ENCODE results near the gene GLE1.

DNA sequence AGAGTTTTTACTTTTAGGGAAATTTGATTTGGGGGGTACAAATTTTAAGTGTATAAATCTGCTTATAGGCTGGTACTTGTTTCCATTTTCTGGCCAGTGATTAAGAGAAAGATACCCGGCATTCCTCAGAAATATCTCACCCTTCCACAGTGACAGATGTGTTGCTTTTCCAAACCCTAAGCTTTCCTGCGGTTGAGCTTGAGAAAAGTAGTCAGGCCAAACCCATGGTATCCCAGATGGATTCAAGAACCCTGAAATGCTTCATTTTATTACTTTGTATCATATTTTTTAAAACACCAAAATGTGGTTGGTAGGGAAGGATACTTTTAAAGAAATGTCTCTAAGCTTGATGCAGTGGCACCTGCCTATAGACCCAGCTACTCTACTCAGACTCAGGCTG, 71.4 kb downstream of the GLE1 start:
- TF ChIP-seq CTCF (IDR thresholded peaks at IDR 0.05; ENCODE audit: insufficient read depth, low read length) (no peak), GABPA (IDR thresholded peaks at IDR 0.05; ENCODE audit: low read depth) (no peak), POLR2AphosphoS5 (IDR thresholded peaks at IDR 0.05; ENCODE audit: low read depth) (no peak), REST (IDR thresholded peaks at IDR 0.05; ENCODE audit: insufficient replicate concordance, low read depth) (no peak)

Measured in HL-60 (cell line).